ENCODE data around the gene ONECUT1.
"Not testable (repeated sequence)": the region's sequence is repeated elsewhere in the genome, so short reads cannot be mapped to it uniquely, and the experiment has no call there.

Gene ONECUT1

DNA sequence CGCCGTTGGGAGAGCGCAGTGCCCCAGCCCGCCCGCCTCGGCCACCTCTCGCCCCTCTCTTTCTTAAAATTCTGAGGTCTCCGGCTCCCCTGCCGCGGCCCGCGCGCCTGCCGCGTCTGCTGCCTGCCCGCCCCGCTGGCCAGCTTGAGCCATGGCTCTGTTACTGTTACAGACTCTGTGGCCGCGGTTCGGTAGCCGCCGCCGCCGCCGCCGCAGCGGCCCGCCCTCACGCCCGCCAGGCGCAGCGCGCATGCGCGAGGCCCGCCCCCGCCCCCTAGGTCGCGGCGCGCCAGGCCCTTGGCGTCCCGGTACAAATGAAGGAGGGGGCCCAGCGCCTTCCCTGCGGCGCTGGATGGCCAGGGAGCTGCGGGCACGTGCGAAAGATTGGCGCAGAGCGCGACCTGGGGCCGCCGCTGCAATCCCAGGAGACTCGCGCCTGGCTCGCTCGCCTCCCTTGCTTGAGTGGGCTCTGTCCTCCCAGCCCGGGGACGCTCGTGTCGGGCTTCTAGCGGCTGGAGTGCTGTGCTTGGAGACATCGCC lies at the start of gene ONECUT1:
Gene ONECUT1 (minus strand): TSS at position 168 of the 540 bp plus-strand sequence. CDS start 452 bp downstream, outside the sequence.
- peak; percentile 69 for DNase-seq

DNA sequence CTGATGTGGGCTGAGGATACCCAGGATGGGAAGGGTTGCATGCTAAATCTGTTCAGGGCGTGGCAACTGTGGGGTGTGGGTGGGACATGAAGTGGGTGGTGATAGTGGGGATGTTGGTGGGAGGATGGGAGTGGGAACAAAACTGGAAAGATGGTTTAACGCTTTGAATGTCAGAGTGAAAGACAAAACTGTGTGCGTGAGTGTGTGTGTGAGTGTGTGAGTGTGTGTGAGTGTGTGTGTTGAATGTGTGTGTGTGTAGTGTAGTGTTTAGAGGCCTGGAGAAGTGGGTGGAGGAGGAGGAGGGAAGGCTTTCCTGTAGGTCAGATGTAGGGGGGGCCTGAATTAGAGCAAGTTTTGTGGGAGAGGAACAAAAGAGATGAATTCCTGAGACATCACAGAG lies 44.2 kb upstream of the ONECUT1 start:
- DNase-seq = no peak

DNA sequence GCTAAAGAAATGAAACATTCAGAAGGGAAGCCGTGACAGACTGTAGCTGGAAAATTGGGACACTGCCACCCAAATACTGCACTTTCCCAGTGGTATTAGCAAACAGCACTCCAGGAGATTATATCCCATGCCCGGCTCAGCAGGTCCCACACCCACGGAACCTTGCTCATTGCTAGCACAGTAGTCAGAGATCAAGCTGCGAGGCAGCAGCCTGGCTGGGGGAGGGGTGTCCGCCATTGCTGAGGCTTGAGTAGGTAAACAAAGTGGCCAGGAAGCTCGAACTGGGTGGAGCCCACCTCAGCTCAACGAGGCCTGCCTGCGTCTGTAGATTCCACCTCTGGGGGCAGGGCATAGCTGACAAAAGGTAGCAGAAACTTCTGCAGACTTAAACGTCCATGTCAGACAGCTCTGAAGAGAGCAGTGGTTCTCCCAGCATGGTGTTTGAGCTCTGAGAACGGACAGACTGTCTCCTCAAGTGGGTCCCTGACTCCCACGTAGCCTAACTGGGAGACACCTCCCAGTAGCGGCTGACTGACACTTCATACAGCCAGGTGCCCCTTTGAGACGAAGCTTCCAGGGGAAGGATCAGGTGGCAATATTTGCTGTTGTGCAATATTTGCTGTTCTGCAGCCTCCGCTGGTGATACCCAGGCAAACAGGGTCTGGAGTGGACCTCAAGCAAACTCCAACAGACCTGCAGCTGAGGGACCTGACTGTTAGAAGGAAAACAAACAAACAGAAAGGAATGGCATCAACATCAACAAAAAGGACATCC lies 34.2 kb upstream of the ONECUT1 start:
- not testable (repeated sequence) for DNase-seq

DNA sequence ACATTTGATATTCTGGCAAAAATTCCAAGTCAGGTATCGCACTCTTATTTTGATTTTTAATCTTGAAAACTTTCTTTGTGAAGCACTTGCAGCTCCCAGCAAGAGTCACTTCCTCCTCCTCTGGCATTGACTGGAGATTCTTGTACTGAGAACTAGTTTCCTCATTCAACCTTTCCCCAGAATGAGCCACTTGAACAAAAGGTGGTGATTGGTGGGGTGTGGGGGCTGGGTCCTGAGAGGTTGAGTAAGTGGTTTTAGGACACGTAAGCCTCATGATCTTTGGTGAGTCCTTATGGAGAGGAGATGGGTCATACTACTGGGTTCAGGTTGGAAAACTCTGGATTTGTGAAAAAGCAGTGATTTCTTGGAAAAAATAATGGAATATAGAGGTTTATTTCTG lies 32.3 kb upstream of the ONECUT1 start:
- no peak for DNase-seq

DNA sequence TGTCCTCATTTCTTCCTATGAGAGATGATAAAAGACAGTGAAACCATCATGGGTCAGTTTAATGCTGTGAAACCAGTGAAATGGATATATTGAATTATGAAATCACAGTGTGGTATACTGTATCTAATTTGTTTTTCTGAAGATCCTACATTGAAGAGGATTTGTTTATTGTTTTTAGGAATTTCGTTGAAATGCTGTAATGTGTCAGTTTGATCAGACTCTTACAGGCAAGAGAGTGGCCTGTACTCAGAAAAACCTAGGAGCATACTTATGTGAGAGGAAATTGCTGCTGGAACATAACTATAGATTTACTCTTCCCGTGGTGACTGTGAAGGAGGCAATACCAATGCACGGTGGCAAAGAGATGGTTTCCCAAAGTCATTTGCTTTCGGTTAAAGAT lies 29.1 kb upstream of the ONECUT1 start:
- no peak for DNase-seq

DNA sequence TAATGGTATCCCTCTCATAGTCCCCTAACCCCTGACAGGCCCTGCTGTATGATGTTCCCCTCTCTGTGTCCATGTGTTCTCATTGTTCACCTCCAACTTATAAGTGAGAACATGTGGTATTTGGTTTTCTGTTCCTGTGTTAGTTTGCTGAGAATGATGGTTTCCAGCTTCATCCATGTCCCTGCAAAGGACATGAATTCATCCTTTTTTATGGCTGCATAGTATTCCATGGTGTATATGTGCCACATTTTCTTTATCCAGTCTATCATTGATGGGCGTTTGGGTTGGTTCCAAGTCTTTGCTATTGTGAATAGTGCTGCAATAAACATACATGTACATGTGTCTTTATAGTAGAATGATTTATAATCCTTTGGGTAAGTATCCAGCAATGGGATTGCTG lies 25.8 kb upstream of the ONECUT1 start:
- DNase-seq = not testable (repeated sequence)

DNA sequence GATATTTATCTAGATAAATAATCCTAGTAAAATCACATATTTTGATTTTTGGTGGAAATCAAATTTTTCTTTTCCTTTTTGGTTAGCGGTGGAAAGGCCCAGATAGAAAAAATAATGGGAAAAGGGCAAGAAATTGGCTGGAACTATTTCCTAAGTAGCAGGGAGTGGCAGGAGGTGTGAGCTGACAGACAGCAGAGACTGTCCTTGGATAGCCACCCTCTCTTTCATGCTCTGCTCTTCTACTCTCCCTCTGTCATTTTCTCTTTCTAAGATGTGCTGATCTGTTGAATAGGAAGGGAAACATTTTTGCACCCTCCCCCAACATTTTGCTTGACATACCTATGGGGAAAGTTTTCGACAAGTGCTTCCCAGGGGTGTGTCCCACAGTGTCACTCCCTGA lies 18.9 kb upstream of the ONECUT1 start:
- no peak for DNase-seq

DNA sequence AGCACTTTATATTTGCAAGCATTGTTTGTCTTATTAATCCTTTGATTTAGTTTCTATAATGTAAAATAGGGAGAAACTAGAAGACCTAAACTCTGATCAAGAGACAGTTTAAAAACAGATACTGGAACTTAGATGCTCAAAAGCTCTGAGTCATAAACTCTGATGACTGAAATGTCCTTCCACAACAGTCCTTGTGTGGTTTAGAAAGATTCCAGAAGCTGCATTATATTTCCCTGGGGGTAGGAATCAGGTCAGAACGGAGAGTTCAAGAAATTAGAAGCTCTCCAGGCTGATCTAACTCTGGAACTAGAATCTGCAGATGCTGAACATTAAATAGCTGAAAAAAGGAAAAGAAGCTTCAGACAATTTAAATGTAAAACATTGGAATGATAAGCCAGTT lies 18.3 kb upstream of the ONECUT1 start:
- DNase-seq = no peak

DNA sequence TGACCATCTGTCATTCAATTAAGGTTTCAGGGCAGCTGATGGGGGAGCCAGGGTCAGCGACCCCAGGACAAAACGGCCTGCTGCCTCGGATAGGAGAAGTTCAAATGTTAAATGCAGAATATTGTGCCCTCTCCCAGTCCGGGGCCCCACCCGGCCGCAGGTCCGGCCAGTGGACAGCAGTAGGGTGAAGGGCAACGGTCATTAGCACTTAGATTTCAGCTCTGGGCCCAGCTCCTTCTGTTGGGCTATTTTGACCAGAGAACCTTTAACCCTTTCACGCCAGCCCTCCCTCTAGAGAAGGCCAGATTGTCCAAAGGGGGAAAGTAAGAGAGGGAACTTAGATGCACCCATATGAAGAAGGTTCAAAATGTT lies 16.1 kb upstream of the ONECUT1 start:
- DNase-seq = no peak

DNA sequence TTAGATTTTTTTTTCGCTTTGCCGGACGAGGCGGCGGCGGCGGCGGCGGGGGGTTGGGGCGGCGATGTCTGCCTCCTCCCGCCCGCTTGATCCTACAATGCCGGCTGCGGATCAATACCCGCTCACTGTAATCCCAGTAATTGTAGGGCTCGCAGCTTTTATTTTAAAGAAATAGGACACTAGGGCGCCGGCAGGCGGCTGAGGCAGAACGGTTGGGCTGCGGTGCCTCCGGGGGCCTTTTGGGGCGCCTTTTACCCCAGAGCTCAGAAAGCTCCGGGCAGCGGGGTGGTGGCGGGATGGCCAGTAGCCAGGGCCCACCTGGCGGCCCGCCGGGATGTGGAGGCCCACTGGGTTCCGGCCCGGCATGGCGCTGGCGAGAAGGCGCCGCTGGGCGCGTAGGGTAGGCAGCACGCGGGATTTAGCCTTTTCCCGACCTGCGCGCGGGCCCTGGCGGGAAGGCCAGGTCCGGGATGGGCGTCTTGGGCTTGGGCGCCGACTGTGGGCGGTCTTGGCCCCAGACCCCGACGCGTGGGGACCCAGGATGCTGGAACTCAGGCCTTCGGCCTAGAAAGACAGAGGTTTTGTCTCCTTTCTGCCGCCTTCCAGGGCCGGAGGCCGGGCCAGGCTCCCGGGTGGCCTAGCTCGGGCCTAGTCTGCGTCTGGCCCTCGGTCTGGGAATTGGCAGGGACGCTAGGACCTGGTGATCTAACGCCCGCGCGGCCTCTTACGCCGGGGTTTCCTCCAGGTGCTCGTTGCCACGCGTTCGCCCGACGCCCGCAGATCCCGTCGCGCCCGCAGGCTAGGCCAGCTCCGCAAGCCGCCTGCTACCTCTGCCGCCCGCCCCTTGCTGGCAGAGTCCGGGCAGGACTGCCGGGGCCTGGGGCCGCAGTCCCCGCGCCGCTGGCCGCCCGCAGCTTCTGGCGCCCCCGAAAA lies 15.5 kb upstream of the ONECUT1 start:
- no peak for DNase-seq

DNA sequence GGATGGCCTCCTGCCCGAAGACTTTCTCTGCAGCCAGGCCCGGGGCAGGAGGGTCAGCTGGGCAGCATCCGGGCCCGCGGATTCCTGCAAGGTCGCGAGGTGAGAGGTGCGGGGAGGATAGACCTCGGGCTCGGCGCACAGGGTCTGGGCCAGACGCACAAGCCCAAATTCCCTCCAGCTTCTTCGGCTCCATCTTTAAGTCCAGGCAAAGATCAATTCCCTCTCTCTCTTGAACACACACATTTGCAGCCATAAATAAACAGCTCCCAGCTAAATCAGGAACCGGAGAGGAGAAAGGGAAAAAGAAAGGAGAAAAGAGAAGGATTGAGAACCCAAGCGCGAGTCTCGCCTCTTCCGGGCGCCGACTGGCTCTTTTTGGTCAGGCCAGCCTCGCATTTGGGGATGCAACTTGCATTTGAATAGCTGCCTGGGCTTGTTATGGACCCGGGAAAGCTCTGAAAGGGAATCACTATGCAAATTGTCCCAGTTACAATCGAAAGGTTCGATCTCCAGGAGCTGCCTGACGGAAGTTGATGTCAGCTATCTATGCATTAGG lies 14.5 kb upstream of the ONECUT1 start:
- peak; percentile 30 for DNase-seq

DNA sequence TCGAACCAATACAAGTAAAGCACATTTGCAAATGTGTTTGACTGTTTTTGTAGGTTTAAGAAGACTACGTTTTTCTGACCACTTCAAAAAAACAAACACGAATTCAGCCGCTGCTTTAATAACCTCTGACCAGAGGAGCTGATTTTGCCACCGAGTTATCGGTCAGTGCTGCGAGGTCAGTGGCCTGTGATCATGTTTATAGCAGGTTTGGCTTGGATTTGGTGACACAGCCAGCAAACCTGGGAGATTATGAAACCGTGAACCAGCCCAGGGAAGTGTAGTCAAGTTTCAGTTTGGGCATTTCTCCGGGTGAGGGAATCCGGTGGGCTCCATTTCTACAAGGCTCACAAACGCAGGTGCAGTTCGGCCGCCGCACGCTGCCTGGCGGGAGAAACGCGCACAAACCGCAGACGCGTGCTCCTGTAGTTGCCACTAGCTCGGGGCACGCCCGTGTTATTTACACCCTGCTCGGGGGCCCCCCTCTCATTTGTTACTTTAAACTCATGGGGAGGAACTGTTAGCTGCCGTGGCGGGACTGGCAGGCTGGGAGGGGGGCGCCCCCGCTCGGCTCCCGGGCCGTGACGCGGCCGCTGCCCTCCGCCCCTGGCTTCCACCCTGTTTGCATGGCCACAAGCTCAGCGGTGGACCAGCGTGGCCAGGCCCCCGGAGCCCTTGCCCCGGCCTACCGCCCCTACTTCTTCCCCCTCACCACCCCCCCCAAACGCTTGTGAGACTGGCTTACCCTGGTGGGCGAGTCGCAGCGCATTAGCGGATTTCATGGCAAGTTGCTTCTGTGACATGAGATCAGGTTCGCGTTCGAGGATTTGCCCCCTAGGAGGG lies 13.6 kb upstream of the ONECUT1 start:
- DNase-seq = peak; percentile 27

DNA sequence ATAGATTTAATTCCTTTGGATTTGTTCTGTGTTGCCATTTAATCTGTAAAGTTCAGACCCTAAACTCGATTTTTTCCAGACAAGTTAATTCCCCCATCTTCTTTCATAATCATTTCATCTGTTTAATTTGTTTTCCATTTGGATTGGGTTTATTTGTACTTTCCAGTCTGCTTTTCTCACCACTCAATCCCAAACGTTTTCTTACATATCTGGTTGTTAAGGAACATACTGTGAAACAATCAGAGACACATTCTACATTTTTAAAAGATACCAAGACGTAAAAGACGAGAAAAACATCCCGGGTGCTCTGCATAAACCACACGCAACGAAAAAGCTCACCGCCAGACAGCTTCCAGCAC lies 13.0 kb upstream of the ONECUT1 start:
- DNase-seq = no peak

DNA sequence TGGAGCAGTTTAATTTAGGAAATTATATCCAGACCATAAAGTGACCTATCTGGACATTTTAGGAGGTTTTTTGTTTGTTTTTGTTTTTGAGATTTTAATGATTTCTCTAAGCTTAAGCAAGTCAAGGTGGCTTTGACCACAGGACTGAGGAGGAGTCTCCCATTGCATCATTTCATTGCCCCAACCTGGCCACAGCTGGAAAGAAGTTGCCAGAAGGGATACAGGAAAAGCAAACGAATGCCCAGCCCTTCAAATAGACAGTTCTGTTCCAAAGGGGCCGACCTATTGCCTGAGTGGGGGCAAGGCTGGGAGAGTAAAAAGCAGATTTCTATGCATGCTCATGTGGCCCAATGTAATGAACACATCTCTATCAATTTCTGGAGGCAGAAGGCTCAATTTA lies 12.0 kb upstream of the ONECUT1 start:
- DNase-seq = no peak

DNA sequence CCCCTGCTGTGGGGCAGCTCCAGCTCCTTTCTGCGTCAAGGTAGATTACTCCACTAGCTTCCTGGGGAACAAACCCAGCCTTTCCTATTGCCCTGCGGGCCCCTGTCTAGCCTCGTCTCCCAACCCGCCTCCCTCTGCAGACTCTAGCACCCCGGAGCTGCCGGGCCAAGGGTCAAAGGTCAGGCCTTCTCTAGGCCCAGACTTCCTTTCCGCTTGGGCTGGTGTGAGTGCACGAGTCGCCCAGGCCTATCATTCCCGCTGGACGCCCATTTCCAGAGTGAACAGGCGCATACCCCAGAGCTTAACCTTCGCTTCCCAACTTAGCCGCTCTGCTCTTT lies 11.6 kb upstream of the ONECUT1 start:
- no peak for DNase-seq

DNA sequence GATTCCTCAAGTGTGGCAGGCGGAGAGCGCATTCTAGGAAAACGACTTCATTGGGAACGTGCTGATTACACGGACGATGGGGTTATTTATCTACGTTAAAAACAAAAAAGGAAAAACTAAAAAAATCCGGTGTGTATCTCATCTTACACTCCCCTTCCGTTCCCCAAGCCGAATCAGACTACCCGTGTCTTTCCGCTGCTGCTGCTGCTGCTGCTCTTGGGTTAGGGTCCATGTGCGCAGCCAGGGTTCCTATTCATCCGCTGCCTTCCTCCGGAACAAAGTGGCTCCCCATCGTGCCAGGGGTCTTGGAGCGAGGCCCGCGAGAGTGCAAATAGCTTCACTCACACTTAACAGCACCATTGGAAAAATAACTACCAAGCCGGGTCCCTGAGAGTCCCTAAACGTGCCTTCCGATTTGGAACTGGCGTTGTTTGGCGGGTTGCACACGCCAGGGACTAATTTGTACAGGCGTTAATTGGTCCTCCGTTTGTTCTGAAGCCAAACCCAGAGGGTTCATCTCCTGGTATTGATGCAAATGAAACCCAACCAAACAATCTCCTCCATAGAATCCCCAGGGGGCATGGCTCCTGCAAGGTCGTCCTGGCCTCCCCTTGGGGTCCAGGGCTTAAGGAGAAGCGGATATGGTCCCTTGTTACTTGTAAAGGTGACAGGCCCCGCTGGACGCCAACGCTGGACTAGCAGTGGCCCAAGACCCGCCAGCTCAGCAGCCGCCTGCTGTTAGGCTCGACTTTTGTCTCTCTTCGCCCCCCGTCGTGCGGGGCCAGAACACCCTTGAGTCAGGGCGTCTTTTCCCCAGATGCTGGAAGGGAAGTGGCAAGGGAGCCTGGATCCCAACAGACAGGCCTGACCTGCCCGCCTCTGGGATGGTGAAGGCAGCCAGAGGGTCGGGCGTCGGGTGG lies 11.0 kb upstream of the ONECUT1 start:
- DNase-seq = no peak

DNA sequence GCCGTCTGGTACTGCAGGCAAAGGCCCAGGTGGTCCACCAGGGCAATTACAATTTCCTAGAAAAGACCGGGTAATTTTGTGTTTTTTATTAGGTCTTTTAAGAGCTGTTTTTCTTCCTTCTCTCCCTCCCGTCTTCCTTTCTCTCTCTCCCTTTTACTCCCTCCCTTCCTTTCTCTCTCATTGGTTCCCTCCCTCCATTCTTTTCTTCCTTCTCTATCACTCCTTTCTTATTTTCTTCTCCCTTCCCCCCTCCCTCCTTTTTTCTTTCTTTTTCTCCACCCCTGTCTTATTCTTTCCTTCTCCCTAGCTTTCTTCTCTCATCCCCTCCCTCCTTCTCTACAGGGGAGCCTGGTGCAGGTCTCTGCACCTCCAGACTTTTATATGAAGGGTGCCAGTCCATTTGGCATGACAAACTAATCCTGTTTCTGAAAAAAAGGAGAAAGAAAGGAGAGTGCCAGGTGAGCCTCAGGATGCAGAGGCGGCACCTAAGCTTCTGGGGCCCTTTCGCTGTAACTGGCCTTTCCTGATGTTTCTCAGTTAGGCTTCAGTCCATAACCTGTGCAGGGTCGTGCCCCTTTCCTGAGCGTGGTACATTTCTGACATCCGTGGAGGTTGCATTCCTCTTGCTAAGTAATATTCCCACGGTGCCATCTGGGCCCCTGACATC lies 9.1 kb upstream of the ONECUT1 start:
- DNase-seq = no peak

DNA sequence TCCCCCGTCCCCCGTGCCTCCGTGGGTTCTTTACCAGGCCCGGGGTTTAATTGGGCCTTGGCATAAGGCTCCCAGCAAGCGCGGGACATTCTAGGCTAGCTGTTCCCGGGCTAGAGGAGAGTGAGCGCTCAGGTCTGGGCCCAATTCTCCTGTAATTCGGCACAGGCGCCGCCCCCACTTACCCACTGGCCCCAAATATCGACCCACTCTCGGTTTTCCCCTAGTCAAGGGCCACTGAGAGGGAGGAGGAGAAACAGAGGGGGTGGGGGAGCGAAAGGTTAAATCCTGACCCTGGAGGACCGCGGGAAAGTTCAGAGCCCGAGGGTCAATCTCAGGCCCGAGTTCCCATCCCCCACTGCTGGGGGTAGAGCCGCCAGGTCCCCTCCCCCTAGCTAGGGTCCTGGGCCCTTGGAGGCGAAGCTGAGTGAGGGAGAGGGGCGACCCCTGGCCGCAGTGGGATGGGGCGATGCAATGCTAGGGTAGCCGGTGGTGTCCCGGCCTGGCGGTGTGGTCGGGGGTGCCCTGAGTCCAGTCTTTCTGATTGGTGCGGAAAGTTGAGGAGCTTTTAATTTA lies 8.5 kb upstream of the ONECUT1 start:
- no peak for DNase-seq

DNA sequence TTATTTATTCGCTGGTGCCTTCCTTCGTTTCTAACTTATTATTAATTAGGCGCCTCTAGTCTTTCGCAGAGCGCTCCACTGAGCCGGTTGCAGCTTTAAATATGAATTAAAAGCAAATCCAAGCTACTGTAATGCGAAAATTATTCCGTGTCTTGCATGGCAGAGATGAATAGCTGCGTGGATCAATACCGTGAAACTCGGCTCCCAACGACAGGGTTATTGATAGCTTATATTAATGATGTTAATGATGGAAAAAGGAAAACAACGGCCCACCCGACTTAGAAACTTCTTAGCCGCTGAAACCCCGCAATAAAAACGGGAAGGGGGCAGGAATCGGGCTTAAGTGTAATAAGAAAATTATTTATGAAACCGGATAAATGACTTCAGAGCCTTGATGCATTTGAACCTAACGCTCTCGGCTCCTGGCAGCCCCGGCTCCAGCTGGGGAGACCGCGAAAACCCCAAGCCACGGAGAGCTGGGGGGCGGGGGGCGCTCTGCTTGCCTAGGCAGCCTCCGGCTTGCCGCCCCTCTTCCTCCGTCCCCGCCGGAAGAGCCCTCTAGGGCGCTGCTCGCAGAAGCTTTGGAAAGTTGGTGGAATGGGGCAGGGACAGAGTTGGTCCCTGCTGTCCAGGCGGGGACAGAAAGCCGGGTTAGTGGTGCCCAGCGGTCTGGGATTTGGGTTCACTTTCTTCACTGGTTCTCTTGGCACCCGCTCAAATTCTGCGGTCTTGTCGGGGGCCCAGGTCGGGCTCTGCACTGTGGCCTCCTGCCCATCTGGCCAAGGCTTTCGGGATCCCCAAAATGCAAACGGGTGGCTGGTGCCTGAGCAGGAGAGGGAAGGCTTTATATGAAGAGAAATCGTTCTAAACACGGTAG lies 7.7 kb upstream of the ONECUT1 start:
- DNase-seq = no peak

Data from NCI-H1092 treated with DMSO at 0.1 percent for 48 hours (cell line).